Activated T-cell treated with anti-CD3 and anti-CD28 coated beads for 24 hours (primary cell): ENCODE data around the gene CCBE1.
"Not testable (repeated sequence)": the region's sequence is repeated elsewhere in the genome, so short reads cannot be mapped to it uniquely, and the experiment has no call there.

Experiments used
- DNase-seq: peaks from one replicate; pipeline ENCODE4 v3.0.0-alpha.2; 2020; ENCODE audit warnings: low read depth

The CCBE1 gene

GRCh38 chr18:59539108-59539507 lies 158.1 kb downstream of the CCBE1 start:
- no peak for DNase-seq

DNA sequence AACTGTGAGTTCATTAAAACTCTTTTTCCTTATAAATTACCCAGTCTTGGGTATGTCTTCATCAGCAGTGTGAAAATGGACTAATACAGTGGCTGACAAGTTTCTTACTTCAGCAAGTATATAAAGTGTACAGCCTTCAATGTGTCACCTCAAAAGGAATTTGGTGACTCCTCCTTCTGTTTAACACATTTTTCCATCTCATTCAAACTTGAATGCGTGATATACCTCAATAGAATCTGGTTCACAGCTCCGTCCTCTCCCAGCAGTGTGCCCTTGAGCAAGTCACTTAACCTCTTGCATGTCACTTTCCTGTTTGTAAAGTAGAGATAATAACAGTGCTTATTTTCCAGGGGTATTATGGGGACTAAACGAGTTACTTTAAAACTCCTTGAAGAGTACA lies 159.6 kb downstream of the CCBE1 start:
- no peak for DNase-seq

DNA sequence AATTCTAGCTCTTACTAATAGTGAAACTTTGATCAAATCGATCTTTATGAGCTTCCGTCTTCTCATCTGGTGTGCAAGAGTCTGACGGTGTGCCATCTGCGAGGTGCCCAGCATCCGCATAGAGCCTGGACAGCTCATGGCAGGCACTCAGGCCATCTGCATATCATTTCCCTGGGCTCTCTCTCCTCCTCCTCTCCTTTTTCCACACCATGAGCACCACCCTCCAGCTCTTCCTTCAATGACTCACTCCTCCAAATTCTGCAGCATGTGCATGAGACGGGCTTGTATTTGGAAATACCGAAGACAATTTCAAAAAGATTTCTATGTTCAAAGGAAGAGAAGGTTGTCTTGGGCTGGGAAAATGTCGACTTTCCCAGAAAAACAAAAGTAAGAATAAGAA lies 161.1 kb downstream of the CCBE1 start:
- DNase-seq: no peak

- no peak for DNase-seq
Measured at GRCh38 chr18:59535055-59535454, 162.2 kb downstream of the CCBE1 start.

- DNase-seq: no peak
Measured at GRCh38 chr18:59528866-59529265, 168.4 kb downstream of the CCBE1 start.

- DNase-seq: no peak
Measured at GRCh38 chr18:59520562-59521355, 176.5 kb downstream of the CCBE1 start.

DNA sequence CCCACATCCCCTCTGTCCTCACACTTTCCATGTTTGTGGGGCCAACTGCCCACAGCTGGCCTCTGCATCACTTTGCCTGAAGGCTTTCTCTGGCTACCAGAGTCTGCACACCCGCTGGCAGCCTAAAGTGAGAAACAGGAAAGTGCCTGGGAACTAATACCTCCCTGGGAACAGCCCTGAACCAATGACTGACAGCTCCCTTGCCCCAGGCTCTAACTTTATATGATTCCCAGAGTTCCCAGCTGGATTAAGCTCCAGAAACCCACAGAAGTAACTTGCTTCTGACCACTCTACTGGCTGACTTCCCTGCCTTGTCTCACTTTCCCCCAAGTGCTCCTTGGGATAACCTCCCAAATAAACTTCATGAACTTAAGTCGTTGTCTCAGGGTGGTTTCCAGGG lies 178.5 kb downstream of the CCBE1 start:
- no peak for DNase-seq

GRCh38 chr18:59517446-59518165 lies 179.6 kb downstream of the CCBE1 start:
- DNase-seq: no peak

GRCh38 chr18:59516356-59517155 lies 180.7 kb downstream of the CCBE1 start:
- no peak for DNase-seq

DNA sequence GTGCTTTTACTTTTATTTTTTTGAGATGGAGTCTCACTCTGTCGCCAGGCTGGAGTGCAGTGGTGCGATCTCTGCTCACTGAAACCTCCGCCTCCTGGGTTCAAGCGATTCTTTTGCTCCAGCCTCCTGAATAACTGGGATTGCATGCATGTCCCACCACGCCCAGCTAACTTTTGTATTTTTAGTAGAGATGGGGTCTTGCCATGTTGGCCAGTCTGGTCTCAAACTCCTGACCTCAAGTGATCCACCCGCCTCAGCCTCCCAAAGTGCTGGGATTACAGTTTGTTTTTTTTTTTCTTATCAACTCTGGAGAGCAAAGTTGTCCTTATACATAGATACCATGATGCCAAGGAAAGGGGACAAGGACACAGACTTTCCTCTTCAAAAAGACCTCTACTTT lies 181.3 kb downstream of the CCBE1 start:
- not testable (repeated sequence) for DNase-seq

GRCh38 chr18:59515147-59515546 lies 182.1 kb downstream of the CCBE1 start:
- no peak for DNase-seq

DNA sequence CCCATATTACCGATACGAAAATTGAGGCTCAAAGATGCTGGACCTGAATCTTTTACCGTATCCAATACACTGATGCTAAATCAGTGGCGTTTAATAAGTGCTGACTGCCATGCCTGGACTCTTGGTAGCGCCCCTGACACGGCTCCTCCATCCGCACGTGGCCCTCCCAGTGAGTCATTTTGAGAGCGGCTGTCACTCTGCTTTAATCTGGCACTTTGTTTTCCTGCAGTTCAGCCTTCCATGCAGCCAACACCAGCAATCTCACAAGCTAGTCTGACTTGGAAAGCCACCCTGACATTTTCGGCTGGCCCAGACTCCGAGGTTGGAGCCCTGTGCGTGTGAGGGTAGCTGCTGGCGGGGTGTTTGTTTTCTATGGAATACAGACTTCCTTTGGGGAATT lies 183.0 kb downstream of the CCBE1 start:
- no peak for DNase-seq

- no peak for DNase-seq
Measured at GRCh38 chr18:59512025-59512755, 185.0 kb downstream of the CCBE1 start.

DNA sequence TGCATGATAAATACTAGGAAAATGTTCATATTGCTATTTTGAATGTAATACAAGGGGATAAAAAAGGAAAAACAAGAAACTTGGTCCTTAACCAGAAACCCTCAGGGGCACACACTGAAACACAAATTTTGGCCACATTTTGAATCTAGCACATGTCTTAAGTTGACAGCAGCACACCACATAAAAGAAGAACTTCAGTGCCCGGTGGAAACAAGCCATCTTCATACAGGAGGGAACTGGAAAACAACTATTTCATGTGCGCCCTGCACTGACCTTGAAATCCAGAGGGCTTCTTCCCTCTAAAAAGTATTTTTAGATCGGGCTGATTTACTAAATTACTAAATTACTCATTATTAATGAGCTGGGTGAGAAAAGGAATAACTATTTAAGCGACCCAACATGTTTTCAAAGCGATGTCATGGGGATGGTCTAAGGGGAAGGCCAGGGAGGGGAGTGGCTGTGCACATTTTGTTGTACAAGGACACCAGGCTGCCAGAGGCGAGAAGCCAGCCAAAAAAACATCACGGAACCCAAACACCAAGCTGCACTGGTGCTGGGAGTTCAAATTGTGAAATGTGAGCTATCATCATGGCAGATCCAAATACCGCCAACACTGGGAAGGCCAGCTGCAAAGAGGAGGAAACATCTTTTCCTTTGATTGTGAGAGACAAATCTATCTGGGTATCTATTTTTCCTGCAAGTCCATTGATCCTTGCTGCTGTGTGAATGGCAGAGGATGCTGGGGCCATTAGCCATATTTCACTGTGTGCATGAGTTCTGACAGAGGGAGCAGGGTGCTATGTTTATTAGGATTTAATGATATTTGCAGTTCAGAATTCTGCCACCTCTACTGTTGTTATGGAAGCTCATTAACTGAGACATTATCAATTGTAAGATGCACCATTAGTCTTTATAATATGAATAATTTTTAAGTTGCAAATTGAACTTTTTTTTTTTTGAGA lies 187.5 kb downstream of the CCBE1 start:
- DNase-seq: no peak

GRCh38 chr18:59505356-59505755 lies 191.9 kb downstream of the CCBE1 start:
- DNase-seq: no peak

DNA sequence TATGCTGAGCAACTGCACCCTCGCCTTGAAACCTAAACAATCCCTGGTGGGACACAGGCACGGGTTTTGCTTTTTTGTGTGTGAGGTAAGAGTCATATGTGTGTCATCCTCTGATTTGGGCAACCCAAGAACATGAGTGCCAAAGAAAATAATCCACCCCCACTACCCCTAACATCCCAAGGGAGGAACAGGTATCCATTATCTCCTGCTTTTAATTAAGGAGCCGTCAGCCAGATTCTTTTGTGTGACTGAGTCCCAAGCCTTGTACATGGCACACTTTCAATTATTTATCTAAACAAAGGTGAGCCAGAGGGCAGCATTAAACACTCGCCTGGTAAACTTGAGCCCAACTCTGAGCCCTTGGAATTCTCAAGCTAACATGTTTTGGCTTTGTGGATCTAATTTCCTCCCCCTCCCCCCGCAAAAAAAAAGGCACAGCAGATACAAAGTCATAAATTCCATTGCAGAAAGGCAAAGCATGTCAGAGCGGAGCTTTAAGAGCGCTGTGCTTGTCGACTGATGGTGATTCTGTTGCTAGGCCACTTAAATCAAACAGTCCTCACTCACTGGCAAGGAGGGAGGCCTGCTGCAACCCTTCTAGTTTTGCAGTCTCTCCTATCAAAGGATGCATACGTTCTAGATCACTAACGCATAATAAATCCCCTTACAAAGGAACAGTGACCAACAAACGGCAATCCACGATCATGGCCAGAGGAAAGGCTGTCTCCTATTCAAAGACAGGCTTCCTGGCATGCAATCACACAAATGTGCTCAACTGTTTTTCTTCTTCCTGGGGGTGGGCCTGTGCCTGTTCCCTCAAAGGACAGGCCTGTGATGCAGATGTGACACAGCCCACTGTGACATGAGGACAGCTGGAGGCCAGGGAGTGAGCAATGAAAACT lies 194.7 kb downstream of the CCBE1 start:
- no peak for DNase-seq

DNA sequence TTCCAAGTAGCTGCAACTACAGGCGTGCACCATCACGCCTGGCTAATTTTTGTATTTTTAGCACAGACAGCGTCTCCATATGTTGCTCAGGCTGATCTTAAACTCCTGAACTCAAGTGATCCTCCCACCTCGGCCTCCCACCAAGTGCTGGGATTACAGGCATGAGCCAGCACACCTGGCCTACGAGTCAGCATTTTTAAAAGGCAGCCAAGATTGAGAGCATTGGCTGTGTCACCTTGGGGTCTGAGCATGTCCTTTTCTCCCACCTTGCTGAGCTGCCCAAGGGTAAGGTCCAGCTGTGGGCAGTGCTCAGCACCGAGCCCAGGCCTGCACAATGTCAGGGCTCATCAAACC lies 195.3 kb downstream of the CCBE1 start:
- no peak for DNase-seq

DNA sequence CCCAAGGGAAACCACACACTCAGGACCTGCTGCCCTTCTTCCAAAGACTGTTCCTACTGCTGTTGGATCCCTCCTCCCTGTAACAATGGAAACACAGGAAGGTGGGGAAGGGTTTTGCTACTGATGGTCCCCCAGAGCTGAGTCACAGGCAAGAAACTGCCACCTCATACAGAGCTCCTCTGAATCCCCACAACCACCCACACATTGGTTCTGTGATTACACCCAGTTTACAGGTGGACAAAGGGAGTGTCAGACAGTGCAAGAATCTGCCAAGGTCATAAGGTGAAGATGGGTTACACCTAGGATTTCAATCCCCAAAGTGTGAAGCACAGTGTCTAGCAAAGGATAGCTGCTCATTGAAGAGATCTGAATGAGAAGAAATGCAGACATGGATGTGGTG lies 196.5 kb downstream of the CCBE1 start:
- DNase-seq: no peak

GRCh38 chr18:59498506-59499086 lies 198.6 kb downstream of the CCBE1 start:
- no peak for DNase-seq
